ENCODE results near the gene NAT9.

DNA sequence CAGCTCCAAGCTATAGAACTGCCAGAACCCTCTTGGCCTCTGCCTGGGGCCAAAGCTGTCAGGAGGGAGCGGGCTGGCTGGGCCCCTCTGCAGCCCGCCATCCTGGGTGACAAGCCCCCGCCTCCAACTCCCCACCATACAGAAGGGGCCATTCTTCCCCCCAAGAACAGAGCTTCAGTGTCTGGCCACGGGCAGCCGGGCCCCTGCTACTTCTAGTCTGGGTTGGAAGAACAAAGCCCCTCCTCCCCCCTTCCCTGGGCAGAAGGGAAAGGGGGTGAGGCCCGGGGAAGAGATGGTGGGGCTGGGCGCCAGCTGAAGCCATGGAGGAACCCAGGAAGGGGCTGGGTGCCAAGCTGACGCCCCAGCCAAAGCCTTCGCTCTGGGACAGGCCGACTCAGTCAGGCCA lies 9.0 kb downstream of the NAT9 start:
- TF ChIP-seq, protein P1, sequence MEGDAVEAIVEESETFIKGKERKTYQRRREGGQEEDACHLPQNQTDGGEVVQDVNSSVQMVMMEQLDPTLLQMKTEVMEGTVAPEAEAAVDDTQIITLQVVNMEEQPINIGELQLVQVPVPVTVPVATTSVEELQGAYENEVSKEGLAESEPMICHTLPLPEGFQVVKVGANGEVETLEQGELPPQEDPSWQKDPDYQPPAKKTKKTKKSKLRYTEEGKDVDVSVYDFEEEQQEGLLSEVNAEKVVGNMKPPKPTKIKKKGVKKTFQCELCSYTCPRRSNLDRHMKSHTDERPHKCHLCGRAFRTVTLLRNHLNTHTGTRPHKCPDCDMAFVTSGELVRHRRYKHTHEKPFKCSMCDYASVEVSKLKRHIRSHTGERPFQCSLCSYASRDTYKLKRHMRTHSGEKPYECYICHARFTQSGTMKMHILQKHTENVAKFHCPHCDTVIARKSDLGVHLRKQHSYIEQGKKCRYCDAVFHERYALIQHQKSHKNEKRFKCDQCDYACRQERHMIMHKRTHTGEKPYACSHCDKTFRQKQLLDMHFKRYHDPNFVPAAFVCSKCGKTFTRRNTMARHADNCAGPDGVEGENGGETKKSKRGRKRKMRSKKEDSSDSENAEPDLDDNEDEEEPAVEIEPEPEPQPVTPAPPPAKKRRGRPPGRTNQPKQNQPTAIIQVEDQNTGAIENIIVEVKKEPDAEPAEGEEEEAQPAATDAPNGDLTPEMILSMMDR (conservative IDR thresholded peaks at IDR 0.05), result no peak
- TF ChIP-seq ZFX (IDR thresholded peaks at IDR 0.05), result no peak
